HG03558 (cell line): Measurements from ENCODE around the gene VPS13D.

Experiments used
- ATAC-seq: cut with Tn5 transposase; IDR thresholded peaks from one replicate; pipeline ENCODE4 v1.9.1; 2021; ENCODE audit warnings: moderate number of reproducible peaks; ENCODE audit not compliant: unreplicated experiment; ENCODE audit errors: extremely low read depth

VPS13D gene

DNA sequence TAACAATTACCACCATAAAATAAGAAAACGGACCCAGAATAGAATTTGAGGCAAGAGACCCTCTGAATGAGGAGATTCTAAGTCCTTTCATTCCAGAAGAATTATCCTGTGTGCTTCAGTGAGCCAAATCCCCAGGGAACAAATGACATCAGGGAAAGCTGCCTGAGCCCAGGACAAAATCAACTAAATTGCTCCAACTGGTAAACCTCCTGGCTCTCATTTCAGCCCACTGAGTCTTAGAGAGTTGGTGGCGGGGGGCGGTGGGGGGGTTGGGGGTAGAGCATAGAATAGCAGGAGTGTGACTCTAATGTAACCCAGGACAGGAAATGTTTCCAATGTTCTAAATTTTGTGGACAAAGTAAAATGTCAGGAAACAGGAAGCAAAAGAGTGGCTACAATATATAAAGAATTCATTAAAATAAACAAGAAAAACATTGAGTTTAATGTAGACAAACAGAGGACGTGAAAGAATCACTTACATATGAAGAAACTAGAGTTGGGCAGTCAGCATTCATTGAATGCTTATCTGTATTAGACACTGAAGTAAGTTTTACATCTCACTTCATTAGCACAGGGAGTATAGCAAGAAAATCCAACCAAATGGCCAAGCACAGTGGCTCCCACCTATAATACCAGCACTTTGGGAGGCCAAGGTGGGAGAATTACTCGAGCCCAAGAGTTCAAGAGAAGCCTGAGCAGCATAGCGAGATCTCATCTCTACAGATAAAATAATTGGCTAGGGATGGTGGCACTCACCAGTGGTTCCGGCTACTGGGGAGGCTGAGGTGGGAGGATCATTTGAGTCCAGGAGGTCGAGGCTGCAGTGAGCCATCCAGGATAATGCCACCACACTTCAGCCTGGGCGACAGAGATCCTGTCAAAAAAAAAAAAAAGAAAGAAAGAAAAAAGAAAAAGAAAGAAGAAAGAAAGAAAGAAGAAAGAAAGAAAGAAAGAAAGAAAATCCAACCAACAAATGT, 313.1 kb downstream of the VPS13D start:
- ATAC-seq, result no peak

DNA sequence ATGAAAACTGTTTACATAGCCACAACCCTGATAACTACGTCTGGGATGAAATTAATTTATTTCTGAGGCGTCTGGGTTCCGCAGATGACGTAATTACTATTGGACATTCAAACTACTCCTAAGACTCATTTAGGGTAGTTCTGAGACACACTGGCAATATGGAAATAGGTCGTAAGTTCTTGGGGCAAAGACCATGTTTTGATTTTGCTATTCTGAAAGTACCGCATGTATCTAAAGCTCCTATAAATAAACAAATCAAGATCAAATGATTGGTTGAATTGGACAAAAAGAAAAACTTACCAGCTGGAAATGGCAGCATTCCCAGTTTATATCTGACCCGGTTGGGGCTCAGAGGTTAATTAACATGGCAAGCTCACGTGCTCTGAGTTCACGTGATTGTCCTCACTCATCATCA, 313.9 kb downstream of the VPS13D start:
- no peak for ATAC-seq

DNA sequence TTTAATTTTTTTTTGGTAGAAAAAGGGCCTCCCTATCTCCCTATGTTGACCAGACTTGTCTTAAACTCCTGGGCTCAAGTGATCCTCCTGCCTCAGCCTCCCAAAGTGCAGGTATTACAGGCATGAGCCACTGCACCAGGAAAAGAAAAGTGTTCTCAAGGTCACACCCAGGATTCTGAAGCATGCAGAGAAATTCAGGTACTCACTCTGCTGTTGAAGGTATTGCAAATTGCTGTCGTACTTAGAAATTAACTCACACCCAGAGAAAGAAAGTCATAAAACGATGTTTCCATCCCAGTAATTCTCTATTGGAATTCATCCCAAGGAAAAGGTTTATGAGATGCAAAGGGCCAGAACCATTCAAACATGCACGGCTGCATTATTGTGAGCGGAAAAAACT, 314.5 kb downstream of the VPS13D start:
- no peak for ATAC-seq

DNA sequence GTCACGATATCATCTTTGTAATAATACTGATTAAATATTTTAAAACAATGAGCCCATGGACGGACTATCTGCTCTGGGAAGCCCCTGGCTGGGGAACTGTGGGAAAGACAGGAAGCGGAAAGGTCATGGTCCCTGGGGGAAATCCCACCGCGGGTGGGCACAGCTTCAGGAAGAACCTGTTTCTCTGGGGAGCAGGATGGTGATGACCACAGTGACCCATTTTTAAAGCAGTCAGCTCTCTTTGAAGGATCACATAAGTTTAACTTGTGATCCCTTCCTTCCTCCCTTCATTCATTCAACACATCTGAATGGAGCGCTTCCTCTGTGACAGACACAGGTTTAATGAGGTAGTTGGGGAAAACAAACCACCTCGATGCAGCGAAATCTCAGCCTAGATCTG, 315.2 kb downstream of the VPS13D start:
- ATAC-seq, result no peak

DNA sequence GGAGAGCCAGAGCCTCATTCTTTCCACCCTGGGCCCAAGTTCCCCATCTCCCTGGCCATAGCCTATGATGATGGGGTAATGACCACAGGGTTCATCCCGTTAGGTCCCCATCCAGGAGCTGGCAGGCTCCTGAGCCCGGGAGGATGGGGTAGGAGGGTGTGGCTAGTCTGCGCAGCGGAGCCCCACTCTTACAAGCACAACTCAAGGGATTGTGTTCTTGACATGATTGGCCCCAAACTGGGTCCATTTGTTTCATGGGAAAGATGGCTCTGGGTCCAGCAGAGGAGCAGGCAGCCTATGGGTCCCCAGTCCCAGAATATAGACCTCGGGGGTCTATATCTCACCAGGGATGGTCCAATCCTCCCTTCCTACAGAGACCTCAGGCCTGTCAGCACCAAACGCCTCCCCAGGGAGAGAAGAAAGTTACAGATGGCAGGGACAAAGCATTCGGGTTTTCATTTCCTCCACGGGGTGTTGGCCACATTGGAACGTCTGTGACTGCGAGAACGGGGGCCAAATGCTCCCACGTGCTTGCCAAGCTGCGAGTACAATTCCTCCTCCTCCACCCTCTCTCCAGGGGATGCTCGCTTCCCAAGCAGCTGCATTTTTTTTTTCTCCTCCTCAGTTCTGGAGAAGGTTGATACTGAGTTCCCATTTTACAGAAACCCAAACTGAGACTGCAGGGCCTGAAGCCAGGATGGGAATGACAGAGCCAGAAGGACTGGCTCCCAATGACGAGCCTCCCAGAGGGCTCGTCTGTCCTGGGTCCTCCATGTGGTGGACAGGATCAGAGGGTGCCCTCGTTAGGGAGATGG, 317.1 kb downstream of the VPS13D start:
- ATAC-seq, result no peak

DNA sequence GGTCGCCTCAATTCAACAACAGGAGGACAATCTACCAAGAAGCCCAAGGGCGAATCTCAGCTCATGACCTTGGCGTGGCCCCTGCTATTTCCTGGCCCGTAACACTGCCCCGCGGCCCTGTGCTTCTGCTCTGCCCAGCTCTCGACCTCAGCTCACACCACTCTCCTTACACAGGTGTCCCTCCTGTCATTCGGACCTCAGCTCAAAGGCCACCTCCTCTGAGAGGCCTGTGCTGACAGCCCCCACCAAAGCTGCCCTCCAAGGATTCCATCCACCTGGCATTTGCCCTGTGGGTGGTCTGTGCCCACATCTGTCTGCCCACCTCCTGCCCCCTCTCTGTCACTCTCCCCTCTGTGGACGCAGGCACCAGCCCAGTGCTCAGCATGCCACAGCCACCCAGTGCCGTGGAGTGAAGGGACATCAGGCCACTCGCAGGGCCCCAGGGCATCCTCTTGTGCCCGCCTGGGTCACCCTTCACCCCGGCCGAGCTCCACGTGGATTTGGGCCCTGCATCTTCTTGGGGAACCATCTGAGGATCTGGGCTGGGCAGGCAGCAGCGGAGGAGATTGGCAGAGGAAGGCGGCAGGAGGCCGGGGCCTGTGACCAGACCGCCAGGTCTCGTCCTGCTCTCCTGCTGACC, 317.9 kb downstream of the VPS13D start:
- no peak for ATAC-seq

DNA sequence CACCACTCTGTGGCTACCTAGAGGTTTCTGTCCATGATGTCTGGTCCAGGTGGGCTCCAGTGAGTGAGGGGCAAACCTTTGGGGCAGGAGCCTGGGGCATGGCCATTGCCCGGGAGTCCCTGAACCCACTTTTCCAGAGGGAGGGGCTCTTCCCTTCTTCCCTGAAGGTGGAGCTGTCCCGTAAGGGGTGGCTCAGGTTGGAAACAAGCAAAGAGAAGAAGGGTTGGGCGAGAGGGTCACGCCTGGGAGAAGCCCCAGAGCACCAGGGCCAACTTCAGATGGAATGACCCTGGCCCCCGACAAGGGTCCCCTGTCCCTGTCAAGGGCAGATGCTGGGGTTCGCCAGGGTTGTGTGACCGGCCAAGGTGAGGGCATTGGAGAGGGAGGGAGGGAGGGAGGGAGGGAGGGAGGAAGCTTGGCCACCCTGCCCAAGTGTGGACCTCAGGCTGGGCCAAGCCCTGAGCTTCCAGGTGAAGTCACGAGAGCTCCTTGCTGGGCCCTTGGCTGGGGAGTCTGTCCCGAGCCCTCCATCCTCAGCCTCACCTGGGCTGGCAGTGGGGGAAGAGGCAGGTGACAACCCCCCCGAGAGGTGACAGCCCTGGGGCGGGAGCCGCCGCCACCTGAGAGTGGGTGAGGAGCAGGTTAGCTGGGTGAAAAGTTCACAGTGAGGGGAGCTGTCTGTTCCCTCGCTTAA, 318.6 kb downstream of the VPS13D start:
- no peak for ATAC-seq

DNA sequence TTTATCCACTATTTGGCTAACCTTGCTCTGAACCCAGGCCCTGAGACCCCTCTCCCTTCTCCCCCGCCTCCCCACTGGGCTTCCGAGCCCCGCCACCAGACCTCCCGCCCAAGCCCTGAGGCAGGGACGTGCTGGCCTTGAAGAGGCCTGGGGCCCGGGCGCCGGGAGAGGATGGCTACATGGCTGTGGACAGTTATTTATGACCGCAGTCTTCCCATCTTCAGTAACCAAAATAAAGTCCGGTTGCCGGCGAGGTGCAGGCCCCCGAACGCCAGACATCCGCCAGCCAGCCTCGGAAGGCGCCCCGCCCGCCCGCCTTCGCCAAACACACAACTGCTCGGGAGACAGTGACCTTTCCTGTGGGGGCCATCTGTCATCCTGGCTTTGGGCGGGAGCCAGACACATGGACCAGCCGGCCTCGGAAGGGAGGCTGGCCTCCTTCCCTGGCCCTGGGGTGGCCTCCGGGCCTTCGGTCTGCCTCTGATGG, 319.2 kb downstream of the VPS13D start:
- ATAC-seq, result no peak

DNA sequence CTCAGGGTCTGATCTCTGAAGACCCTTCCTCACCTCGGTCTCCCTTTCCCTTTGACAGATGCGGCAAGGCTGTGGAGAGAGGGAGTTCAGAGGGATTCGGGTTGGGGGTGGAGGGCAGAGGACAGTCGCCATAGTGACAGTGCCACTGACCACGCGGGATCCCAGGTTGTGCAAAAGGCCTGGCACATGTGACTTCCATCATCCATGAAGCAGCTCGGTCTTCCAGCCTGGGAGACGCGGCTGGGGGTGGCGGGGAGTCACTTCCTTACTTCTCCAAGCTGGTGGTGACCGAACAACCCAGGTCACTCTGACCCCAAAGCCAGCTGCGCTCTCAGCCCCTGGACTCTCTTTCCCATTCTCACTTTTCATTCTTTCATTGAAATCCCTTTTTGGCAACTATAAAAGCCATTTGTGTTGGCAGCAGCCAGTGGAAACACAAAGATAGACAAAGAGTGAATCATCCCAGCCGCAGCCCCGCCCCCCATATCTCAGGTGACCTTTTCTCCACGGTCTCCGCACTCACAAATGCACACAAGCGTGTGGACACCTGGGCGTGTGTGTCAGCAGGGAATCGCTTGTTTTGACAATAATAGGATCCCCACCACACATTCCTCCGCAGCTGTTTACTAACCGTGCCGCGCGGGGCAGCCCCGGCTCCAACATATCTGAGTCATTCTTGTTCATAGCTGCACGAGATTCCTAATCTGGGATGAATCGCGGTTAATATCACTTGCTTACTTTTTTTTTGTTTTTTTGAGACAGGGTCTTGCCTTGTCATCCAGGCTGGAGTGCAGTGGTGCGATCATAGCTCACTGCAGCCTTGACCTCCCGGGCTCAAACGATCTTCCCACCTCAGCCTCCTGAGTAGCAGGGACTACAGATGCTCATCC, 319.9 kb downstream of the VPS13D start:
- ATAC-seq, result no peak

DNA sequence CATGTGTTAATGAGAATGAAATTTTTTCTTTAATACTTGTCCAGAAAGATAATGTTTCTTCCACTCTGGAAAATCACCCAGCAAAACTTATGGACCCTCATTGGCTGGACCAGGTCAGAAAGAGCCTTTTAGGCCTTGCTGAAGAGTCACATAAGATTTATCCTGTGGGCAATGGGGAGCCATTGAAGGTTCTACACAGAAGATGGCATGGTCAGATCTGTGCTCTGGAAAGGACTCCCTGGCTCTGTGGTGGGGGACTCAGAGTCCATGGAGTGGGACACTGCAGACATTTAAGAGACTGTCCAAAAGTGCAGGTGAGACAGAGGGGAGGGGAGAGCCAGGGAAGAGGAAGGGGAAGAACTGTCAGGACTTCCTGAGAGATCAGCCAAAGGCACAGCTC, 321.8 kb downstream of the VPS13D start:
- no peak for ATAC-seq

DNA sequence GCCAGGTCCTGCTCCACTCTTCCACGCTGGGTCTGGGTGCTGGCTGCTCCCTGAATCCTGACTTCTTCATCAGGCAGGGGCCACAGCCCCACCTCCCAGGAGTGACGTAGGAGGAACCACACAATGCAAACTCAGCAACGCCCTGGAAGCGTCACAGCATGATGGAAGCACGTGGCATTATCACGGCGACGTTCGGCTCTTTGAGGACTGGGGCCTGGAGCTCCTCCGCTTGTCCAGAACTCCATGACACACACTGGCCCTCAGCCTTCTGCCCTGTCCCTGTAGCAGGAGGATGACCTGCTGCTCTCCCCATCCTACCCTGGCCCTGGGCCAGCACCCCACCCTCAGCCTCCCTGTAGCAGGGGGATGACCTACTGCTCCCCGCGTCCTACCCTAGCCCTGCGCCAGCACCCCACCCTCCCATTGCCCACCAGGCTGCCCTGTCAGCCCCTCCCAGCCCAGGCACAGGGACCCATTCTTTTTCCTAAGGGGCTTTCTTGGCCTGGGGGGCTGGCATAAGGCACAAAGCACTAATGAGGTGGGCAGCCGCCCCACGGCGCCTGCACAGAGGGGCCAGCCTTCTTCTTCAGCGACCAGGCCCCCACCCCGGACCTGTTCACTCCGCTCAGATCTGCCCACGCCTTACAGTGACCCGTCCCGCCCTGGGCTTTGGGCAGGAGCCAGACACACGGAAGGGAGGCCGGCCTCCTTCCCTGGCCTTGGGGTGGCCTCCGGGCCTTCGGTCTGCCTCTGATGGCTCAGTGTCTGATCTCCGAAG, 322.5 kb downstream of the VPS13D start:
- no peak for ATAC-seq

DNA sequence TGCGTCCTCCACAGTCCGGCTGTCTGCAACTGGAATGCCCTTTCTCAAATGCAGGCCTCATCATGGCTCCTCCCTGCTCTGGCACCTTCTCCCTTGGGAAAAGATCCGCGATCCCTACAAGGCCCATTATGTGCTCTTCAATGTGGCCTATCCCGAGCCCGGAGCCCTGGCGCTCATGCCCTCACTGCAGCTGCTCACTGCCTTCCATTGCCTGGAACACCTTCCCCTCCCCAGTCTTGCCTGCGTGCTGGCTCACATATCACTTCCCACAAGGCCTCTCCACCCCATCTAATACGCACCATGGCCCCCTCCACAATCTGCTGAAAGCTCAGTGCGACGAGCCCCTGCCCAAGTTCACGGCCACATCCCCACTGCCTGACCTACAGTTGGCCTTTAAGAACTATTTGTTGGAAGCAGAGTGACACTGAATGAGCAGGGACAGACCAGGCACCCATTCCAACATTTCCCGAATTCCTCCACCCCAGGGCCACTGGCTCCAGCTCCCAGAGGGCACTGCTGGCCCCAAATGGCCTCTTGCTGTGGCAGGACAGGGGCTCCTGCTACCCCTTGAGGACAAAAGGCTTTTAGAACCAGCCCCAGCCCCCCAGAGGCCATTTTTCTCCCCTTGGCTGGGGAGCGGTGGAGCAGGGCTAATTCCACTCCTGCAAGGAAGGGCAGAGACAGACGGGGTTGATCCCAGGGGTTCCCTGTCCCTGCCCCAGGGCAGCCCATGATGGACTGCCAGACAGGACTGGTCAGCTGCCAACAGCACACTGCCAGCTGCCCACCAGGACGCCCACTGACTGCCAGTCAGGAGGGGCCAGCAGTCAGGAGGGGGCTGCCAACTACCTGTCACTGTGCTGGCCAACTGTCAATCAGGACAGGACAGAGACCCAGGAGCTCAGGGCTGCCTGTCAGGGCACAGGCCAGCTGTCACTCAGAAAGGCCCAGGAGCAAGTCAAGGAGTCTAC, 323.4 kb downstream of the VPS13D start:
- no peak for ATAC-seq

DNA sequence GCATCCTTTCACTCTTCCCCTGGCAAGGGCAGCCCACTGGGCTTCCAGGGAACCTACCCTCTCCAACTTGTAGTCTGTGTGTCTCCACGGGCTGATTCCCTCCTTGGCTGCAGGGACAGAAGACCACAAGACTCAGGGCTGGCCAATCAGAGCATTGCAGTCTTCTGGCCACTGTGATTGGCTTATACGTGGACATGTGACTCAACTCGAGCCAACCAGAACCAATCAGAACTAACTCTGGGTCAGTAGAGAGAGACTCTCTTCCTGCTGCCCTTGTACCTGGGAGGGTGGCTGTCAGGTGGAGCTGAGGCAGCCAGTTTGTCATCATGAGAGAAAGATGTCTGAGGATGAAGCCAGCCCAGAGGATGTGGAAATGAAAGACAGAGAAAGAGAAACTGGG, 324.1 kb downstream of the VPS13D start:
- no peak for ATAC-seq

DNA sequence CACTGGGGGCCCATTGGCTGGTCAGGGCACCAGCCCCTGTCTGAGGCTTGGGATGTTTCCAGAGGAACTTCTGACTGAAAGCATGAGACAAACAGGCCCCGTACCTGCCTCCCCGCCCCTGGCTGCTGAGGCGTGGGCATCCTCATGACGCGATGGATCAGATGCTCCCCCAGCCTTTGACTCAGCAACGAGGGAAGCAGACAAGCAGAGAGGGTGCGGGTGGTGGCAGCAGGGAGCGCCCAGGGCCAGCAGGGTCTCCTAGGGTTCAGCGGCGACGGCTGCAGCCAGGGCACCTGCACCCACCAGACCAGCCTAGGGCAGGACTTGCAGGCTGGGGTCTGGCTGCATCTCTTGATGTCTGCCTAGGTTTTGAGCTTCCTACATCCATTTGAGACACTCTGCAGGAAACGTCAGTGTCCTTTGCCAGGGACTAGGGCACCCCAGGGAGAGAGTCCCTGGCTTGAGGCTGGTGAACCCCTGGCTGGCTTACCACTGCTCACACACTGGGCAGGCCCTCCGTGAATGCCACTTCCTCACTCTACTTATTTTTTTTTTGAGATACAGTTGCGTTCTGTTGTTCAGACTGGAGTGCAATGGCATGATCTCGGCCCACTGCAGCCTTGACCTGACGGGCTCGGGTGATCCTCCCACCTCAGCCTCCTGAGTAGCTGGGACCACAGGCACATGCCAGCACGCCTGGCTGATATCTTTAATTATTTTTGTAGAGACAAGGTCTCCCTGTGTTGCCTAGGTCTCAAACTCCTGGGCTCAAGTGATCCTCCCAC, 324.9 kb downstream of the VPS13D start:
- ATAC-seq, result no peak

DNA sequence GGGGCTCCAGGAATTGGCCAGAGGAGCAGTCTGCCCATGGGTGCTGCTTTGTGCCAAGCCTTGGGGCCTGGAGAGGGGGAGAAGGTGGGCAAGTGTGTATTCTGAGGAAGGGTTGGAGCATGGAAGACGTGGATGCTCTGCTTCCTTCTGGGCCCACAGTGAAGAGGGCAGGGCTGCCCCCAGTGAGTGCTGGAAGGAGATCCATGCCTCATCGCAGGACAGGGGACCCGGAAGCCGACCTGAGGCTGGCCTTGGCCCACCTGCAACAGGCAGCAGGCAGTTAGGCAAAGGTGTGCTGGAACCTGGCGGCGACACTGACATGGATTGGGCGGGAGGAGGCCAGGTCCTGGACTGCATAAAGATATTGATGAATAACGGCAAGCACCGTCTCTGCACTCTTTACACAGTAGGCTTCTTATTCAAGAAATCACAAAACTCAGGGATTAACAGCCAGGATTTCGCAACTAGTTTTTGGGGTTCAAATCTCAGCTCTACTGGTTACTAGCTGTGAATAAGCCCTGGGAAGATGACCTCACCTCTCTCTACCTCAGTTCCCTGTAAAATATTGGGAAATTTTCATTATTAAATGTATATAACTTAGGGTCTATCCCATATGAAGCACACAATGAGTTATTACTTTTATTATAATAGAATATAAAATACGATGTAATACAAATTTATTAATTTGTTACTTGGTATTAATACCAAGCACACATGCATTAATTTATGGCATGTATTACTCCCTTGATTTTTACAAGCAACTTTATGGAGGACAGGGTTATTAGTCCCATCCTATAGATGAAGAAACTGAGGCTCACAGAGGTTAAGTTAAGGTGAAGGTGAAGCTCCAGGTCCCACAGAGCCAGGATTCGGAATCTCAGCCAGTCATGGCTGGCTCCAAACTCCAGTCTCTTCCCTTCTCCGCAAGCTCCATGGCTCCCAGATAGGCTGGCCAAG, 325.9 kb downstream of the VPS13D start:
- no peak for ATAC-seq
